Measurements from ENCODE around the gene NHLRC1.
"Not testable (repeated sequence)": the region's sequence is repeated elsewhere in the genome, so short reads cannot be mapped to it uniquely, and the experiment has no call there.

The NHLRC1 gene

DNA sequence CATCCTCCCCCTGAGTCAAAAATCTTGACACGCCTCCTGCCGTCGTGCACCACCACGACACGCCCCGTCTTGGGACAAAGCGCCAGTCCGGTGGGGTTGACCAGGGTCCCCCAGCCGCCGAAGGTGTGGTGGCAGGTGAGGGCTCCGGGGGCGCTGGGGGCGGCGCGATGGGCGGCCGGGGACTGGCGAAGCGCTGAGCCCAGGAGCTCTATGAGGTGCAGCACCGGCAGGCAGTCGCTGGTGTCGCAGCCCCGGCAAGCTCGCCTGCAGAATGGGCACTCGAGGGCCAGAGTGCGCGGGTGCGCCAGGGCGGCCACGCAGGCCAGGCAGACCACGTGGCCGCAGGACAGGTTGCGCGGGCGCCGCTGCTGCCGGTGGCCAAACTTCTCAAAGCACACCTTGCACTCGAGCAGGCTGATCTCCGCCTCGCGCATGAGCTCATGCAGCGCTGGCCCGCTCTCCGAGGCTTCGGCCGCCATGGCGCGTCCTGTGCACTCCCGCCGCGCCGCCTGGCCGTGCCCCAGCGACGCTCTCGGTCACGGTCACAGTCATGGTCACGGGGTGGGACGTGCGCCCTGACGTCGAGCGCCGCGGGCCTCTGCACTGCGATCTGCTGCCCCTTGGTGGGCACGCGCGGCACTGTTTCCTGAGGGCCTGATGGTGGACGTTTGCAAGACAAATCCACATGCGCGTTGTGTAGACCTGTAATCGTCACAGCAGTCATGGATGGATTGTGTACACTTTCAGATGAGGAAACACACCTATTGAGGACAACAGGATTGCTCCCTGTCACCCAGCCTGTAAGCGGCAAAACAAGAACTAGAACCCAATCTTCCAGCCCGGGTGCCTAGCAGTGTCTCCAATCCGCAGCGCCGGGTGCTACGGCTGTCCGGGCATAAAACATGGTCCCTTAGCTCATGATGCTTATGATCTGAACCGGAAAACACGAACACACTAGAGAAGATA is at the start of gene NHLRC1:
Gene NHLRC1 (minus strand): TSS at position 550 of the 966 bp plus-strand sequence. CDS start 71 bp downstream, at position 479.
- peak; percentile 37 for DNase-seq

DNA sequence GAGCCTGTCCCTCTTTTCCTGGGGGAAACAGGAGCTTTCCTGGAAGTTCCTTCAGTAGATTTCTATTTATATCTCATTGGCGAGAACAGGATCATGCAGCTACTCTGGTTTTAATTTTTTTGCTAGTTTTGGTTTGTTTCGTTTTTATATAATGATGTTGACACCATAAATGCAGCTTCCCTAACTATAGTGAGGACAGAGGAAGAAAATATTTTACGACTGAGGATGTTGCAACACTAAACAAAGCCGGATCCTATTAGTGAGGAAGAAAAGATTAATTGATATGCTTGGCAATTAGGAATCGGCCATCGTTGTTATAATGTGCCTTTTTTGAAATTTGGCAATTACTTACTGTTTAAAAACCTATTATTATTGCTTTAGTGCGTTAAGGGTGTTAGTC is 49.4 kb upstream of the NHLRC1 start:
- no peak for DNase-seq

DNA sequence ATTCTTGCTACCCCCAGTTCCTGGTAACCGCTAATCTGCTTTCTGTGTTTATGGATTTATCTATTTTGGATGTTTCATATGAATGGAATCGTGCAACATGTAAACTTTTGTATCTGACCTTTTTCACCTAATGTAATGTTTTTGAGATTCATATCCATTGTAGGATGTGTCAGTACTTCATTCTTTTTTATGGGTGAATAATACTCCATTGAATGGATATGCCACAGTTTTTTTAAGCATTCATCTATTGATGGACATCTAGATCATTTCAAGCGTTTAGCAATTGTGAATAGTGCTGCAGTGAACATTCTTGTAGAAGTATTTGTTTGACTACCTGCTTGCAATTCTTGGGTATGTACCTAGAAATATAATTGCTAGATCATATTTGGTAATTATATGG is 45.8 kb upstream of the NHLRC1 start:
- DNase-seq: no peak

DNA sequence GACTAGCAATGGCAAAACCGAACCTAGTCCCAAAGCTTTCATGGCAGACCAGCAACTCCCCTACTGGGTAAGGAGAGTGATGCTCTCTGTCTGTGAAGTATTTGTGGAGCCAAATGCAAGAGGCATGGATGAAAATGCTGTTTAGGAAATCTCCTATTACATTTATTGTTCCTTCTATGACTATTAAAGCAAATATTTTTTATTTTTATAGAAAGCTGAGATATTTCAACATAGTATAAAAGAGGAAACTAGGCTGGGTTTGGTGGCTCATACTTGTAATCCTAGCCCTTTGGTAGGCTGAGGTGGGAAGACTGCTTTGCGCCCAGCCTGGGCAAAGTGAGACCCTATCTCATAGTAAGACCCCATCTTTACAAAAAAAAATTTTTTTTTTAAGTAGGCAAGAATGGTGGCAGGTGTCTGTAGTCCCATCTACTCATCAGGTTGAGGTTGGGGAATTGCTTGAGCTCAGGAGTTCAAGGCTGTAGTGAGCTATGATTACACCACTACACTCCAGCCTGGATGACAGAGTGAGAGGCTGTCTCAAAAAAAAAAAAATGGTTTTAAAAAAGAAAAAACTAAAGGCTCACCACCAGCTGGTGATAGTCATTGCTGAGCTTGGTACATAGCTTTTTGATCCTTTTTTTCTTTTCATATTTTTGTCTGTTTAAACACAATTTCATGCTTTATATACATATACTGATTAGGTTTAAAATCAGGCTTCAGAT is 44.0 kb upstream of the NHLRC1 start:
- no peak for DNase-seq

DNA sequence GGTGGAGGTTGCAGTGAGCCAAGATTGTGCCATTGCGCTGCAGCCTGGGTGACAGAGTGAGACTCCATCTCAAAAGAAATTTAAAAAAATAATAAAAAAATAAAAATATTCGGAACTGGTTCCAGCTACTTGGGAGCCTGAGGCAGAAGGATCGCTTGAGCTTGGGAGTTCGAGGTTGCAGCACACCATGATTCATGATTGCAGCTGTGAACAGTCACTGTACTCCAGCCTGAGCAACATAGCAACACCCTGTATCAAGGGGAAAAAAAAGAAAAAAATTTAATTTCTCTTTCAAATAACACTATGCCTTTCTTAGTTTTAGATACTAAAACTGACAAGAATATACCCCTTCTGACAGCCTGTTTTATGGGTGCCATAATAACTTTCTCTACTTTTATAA is 43.3 kb upstream of the NHLRC1 start:
- no peak for DNase-seq

DNA sequence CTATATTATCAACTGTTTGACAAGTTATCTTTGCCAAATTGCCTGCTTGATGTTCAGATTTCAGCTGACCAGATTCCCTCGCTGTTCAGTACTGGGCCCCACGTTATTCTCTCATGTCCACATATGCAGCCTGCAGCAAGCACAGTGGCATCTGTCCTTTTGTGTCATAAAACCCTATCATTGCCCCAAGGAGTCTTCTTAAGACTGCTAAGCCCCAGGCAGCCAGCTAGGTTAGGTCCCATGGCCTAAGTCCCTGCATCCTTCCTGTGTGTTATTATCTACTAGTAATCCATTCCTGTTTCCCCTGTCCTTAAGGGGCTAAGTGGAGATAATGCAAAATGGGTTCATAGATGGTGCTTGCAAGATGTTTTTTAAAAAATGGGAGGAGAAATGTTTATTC is 39.9 kb upstream of the NHLRC1 start:
- no peak for DNase-seq

DNA sequence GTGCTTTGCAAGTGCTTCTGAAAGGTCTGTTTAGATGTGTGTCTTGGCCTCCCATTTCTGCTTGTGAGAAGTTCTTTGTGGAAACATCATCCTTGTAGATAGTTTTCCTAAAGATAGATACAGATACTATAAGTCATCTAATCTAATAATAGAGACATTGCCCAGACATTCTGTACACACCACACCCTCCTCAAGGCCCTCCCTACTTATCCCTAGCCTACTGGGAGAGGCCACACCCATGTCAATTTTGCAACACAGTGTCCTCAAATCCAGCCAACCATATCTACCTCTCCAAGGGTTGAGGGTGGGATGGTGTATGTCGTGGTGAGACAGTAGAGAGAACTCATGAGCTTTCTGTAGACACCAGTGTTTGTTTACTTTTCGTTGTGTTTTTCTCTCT is 39.0 kb upstream of the NHLRC1 start:
- no peak for DNase-seq

DNA sequence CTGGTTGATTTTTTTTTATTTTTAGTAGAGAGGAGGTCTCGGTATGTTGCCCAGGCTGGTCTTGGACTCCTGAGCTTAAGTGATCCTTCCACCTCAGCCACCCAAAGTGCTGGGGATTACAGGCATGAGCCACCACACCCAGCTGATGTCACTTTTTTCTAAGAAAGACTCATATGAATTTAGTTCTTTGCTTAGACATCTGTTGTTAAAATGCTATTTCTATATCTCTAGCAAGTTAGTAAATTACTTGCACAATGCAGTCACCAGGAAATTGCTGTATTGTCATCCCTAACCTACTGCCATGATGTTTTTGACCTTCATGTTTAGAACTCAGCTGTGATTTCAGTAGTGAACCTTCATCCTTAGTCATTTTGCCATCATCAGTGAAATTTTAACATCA is 38.4 kb upstream of the NHLRC1 start:
- DNase-seq: no peak

DNA sequence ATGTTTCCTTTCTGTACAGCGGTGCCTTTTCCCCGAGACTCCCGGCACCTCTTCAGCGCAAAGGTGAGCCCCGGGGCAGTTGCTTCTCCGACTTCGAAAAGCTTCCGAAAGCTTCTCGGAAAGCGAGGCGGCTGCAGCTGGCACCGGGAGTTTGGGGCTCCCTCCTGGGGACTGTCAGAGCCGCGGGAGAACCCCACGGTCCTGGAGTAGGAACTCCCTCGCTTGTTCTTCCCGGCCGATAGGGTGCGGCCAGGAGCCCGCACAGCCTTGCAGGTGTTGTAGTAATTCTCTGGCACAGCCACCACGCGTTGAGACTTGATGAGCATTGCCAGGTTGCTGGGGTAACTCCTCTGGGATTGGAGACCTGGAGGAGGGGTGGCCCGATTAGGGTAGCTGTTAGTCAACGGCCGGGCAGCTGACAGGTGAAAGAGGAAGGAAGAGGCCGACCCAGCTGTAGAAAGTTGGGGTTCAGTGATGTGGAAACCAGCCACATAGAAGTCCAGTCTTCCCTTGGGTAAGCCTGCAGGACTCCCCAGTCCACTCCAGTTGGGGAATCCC is 33.5 kb upstream of the NHLRC1 start:
- DNase-seq: no peak

DNA sequence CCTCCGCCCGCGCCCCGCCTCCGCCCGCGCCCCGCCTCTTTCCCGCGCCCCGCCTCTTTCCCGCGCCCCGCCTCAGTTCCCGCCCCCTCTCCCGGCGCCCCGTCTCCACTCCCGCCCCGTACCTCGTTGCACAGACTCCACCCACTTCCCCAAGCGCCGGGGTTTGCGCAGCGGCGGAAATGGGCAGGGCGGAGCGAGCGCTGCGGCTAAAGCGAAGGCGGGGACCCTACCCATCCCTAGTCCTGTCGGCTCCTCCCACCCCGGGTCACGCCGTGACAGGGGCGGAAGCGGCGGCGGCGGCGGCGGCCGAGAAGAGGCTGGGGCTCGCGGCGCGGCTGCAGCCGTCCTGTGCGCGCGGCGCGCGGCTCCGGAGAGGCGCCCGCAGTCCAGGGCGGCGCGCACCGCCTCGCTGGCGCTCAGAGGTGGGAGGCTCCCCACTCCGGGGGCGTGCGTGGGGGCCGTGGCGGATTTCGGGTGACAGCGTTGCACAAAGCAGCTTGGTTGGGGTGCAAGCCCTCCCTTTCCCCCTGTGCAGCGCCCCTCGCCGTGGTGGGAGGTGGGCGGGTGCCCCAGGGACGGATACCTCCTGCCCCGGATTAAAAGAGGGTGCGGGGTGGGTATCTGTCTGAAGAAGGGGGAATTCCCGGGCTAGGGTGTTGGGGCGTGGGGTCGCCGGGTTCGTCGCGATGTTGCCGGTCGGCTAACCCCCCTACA is 32.8 kb upstream of the NHLRC1 start, which contains the start of gene KDM1B:
Gene KDM1B (plus strand): TSS at position 273 of the 714 bp plus-strand sequence. CDS start 4,474 bp downstream, outside the sequence.
- DNase-seq: peak; percentile 91

DNA sequence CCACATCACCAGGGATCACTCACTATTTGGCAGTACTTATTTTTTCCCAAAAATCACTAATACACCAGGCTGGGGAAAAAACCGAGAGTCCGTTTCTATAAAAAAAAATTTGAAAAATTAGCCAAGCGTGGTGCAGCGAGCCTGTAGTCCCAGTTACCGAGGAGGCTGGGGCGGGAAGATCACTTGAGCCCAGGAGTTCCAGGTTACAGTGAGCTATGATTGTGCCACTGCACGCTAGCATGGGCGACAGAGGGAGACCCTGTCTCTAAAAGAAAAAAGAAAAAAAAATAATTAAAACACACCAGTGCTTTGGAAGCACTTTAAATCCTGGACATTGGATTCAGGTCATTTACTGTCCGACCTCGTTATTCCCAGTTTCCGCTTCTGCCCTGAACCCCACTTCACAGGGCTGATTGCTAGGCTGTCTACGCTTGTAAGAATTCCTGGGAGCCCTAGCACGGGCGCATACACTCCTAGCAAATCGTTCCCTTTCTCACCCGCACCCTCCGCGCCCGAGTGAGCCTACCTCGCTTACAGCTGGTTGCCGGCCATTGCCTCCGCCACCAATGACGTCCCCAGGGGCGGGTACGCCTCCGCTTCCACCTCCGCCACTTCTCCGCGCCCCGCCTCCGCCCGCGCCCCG is 32.2 kb upstream of the NHLRC1 start, which contains the start of gene TPMT:
Gene TPMT (minus strand): TSS at position 571 of the 643 bp plus-strand sequence. CDS start 5,950 bp downstream, outside the sequence.
- no peak for DNase-seq

DNA sequence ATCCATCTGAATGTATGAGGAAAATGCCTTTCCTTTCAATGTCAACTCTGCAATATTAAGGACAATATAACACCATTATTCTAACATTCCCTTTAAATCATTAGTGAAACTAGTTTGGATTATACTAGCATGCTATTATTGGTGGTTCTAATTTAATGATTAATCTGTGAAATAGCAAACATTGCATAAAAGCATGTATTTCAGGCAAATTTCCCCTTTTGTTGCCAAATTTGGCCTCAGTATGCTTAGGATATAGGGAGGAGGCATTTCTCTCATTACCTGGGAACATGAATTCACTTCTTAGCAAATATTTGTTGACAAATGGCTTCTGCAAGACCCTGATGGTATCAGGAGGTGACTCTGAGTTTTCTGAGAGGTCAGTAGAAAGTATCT is 30.8 kb upstream of the NHLRC1 start:
- no peak for DNase-seq

DNA sequence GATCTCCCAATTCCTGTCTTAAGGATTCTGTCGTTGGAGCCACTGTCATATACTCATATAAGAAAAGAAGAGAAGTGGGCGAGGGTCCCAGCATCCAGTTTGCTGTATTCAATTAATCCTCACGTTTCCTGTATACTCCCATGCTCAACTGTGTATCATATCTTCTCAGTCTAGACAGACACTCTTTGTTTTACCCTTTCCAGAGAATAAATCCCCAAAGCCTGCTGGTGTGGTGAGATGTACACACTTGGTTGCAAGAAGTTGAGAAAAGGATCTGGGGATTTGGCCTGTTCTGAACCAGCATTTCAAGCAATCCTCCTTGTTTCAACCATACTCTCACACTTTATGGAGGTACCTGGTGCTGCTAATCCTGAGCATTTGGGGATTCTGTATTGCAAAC is 29.3 kb upstream of the NHLRC1 start:
- DNase-seq: no peak

DNA sequence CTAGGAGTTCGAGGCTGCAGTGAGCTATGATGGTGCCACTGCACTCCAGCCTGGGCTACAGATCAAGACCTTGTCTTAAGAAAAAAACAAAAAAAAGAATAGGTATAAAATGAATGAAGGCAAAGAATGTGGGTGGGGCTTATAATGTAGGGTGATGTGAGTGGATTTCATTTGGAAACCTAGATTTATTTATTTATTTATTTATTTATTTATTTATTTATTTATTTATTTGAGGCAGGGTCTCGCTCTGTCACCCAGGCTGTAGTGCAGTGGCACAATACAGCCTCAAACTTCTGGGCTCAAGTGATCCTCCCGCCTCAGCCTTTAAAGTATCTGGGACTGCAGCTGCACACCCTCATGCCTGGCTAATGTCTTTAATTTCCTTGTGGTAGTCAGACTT is 28.9 kb upstream of the NHLRC1 start:
- DNase-seq: not testable (repeated sequence)

DNA sequence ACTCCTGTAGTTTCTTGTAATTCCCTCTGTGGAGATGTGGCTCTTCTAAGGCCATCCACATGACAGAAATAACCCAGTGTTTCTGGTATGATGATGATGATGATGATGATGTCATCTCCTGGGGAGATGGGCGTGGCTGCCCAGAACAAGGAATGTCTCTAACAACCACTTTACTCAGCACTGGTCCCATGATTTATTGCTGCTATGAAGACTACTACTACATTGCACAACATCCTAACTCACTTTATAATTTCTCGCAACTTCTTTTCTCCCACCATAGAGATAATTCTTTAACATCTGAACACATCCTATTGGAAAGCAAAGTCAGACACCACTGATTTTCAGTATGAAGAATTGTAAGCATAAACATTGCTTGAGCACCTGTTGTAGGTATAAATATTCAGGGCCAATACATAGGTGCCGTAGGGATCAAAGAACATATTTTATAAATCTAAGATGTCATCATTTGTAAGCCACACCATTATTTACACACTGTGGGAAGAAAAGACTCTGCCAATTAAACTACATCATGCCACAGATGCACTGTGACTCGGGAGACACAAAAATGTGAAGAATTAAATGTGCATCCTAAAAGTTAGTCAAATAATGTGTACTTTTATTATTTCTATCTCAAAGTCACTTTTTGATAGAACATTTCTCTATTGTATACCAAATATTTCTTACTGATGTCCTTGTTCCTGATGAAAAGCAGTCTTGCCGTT is 26.0 kb upstream of the NHLRC1 start:
- DNase-seq: no peak

DNA sequence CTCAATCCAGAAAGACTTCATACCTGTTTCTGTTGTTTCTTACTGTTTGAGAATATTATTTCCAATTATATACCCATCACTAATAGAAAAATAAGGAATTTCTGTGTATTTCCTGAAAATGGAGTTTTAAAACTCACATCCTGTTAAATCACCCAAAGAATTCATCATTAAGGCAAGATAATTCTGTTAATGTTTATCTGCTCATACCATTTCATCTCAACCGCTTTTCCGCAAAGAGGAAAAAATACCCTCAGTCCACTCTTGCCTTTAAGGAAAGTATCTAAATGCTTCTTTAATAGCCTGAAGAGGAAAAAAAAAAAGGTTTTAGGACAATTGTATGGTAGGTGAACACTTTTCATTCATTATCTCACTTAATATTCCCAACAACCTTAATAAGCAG is 25.1 kb upstream of the NHLRC1 start:
- DNase-seq: no peak

DNA sequence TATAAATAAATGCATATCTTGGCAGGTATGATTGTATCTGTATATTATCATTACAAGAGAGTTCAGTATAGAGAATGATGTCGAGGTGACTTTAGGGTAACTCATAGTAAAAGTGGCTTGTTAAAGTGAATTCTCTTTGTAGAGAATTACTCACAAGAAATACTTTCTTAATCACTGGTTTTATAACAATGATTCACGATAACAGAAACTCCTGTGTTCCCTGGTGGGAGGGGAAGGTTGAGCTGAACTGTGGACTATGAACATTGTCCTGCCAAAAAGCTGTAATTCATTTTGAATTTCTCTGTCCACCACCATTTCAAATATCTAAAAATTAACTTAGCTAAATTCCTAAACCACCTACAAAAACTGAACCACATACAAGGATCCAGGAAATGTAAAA is 24.7 kb upstream of the NHLRC1 start:
- DNase-seq: no peak

DNA sequence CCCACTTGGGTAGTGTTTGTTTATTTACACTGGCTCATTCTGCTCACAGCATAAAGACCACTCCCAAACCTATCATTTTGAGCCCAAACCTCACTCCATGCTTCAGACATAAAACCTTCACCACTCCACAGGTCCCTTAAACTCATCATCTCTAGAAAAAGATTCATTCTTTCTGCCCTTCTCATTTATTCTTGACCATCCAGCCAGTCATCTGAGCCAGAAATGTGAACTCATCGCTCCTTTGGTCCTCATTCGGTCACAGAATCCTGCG is 20.0 kb upstream of the NHLRC1 start:
- DNase-seq: no peak

DNA sequence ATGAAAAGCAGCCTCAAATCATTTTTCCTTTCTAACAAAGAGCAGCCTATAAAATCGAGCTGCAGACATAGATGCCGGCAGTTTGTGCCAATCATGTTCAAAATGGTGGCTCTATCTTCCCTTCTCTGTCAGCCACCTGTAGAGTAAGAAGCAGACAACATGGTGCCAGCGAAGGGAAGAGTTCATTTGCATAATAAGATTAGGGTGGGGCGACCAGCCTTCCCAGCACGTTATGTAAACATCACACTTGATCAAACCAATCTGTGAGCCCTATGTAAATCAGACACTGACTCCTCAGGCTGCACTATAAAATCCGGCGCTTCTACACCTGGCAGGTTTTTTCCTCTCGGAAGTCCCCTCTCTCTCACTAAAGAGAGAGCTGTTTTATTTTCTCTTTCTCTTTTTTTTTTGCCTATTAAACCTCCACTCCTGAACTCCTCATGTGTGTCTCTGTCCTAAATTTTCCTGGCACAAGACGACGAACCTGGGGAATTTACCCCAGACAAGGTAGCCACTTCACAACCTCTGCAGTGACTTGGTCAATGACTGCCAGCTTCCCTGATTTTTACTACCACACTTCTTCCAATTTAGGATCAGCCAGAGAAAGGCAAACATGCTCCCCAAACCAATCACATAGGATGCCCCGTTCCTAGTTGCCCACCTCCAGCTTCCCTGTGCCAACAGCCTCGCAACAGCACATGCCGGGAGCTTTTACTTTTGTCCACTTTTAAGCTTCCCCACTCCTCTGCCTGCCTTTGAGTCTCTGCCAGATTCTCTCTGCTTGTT is 19.5 kb upstream of the NHLRC1 start:
- DNase-seq: no peak

DNA sequence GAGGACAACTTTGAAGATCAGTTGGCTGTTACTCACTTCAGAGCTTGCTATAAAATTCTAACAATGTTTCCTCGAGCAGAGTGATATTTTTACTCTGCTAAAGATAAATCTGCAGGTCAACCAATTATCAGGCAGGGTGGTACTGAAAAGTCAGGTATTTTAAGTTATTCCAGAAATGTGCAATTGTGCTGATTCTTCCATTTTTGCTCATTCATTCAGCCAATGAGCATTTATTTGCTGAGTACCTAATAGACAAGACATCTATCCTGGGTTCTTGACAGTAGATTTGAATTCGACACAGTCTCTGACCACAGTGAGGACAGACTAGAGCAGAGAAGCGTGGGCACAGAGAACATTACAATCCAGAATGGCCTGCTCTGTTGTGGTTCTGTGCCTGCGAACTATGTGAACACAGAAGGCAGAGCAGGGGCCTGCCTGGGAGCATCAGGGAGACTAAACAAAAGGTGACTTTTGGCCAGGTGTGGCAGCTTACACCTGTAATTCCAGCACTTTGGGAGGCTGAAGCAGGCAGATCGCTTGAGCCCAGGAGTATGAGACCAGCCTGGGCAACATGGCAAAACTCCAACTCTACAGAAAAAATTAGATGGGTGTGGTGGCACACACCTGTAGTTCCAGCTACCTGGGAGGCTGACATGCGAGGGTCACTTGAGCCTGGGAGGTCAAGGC is 17.6 kb upstream of the NHLRC1 start:
- no peak for DNase-seq
